Activated naive CD8-positive, alpha-beta T cell treated with anti-CD3 and anti-CD28 coated beads for 36 hours (primary cell): Measurements from ENCODE around the gene TIMM22. TPM values are rescaled to one million over a fixed set of nuclear protein-coding genes. Genes with fewer than 3 reads are reported as not detected.
A peak's percentile ranks its signal among the peaks of the same experiment; 100 is the strongest.
"Not testable (repeated sequence)": the region's sequence is repeated elsewhere in the genome, so short reads cannot be mapped to it uniquely, and the experiment has no call there.

ENCODE experiments used
- DNase-seq: peaks from one replicate; pipeline ENCODE4 v3.0.0; 2021
- H3K27ac Mint-ChIP-seq: one replicate; pipeline ENCODE4 v1.8.0; 2022; ENCODE audit warnings: mild to moderate bottlenecking, moderate library complexity, mixed read lengths
- H3K27me3 Mint-ChIP-seq: one replicate; pipeline ENCODE4 v1.8.0; 2022; ENCODE audit warnings: mild to moderate bottlenecking, mixed read lengths
- H3K36me3 Mint-ChIP-seq: one replicate; pipeline ENCODE4 v1.8.0; 2021; ENCODE audit warnings: mild to moderate bottlenecking, mixed read lengths
- H3K4me1 Mint-ChIP-seq: one replicate; pipeline ENCODE4 v1.8.0; 2021; ENCODE audit warnings: mixed read lengths
- H3K4me3 Mint-ChIP-seq: one replicate; pipeline ENCODE4 v1.8.0; 2022; ENCODE audit warnings: mild to moderate bottlenecking, moderate library complexity, mixed read lengths
- H3K9me3 Mint-ChIP-seq: one replicate; pipeline ENCODE4 v1.8.0; 2022; ENCODE audit warnings: mixed read lengths
- total RNA-seq, 2 experiments: library from RNA; stranded (reverse); gene quantifications; one replicate each; pipeline ENCODE4 v1.2.3, GENCODE V29; 2021

TIMM22 gene
- total RNA-seq, 2 experiments from 2014 or later = 15.4 to 16.9 TPM

- H3K27ac Mint-ChIP-seq = no peak within 1 kb of the TSS
Observed at GRCh38 chr17:979539-980405, 17.2 kb upstream of the TIMM22 start, which contains the start of gene NXN. Gene NXN, minus strand, starts transcription at chr17:979776.

DNA sequence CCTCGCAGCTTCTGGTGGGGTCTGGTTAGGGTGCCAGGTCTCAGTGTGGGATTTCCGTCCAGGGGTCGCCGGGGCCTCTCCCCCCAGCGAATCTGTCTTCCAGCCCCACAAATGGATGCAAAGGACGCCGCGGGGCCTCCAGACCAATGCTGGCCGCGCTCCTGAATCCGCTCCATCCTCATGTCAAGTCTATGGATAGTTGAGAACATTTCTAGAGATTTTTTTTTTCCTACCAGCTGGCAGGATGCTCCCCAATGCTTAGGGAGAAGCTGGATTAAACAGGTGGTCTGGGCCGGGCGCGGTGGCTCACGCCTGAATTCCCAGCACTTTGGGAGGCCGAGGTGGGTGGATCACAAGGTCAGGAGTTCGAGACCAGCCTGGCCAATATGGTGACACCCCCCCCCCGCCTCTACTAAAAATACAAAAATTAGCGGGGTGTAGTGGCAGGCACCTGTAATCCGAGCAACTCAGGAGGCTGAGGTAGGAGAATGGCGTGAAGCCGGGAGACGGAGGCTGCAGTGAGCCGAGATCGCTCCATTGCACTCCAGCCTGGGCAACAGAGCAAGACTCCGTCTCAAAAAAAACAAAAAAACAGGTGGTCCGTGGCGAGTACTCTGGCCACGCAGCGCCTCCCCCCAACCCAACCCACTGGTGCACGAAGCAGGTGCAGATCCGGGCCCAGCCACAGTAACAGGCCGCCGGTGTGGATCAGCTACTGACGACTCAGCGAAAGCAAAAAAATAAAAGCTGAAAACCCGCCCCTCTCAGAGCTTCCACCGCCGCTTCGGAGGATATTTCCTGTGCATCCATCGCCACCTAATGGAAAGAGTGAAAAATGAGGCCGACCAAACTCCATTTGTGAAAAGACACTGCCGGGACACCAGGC lies 16.3 kb upstream of the TIMM22 start:
- H3K4me1 Mint-ChIP-seq = peaks cover 12% of the 10 kb centered on the region
- peak overlapping the region; percentile 75 for H3K4me3 Mint-ChIP-seq
- no peaks in the 10 kb centered on the region for H3K36me3 Mint-ChIP-seq
- H3K9me3 Mint-ChIP-seq = no peaks in the 10 kb centered on the region
- DNase-seq = peak; percentile 77
- H3K27me3 Mint-ChIP-seq = peaks cover 28% of the 10 kb centered on the region
- no peak overlapping the region for H3K27ac Mint-ChIP-seq

More at GRCh38 chr17:979539-980405, 17.2 kb upstream of the TIMM22 start, which contains the start of gene NXN:
- Mint-ChIP-seq H3K36me3 (no peaks in the 10 kb centered on the region), H3K4me1 (peaks cover 12% of the 10 kb centered on the region), H3K4me3 (peak within 1 kb of the TSS; percentile 75), H3K9me3 (no peaks in the 10 kb centered on the region), H3K27me3 (peaks cover 37% of the 10 kb centered on the region)
- DNase-seq = peak; percentile 87

GRCh38 chr17:981292-981658 lies 15.7 kb upstream of the TIMM22 start:
- Mint-ChIP-seq H3K4me1 (peaks cover 12% of the 10 kb centered on the region), H3K27ac (no peak overlapping the region), H3K36me3 (no peaks in the 10 kb centered on the region), H3K9me3 (no peaks in the 10 kb centered on the region), H3K27me3 (peaks cover 22% of the 10 kb centered on the region), H3K4me3 (no peak overlapping the region)
- DNase-seq = no peak

DNA sequence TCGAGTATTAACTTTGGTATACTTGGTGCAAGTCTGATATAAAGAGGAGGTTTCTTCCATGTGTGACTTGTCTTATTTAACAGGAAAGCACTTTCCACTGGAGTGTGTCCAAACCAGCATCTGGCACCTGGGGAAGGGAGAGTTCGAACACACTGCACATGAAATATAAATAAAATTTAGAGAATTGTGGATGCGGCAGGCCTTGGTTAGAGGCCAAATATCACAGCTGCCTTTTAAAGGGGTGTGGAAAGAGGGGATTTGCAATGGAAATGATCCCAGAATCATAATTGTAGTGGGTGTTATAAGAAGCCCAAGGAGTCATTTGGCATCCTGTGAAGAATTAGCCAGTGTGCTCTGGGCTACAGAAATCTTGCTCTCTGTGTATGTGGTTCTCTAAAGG lies 13.0 kb upstream of the TIMM22 start:
- H3K36me3 Mint-ChIP-seq = no peaks in the 10 kb centered on the region
- no peak for DNase-seq
- no peak overlapping the region for H3K4me3 Mint-ChIP-seq
- H3K9me3 Mint-ChIP-seq = no peaks in the 10 kb centered on the region
- H3K27ac Mint-ChIP-seq = no peak overlapping the region
- peaks cover 8% of the 10 kb centered on the region for H3K4me1 Mint-ChIP-seq
- no peaks in the 10 kb centered on the region for H3K27me3 Mint-ChIP-seq

DNA sequence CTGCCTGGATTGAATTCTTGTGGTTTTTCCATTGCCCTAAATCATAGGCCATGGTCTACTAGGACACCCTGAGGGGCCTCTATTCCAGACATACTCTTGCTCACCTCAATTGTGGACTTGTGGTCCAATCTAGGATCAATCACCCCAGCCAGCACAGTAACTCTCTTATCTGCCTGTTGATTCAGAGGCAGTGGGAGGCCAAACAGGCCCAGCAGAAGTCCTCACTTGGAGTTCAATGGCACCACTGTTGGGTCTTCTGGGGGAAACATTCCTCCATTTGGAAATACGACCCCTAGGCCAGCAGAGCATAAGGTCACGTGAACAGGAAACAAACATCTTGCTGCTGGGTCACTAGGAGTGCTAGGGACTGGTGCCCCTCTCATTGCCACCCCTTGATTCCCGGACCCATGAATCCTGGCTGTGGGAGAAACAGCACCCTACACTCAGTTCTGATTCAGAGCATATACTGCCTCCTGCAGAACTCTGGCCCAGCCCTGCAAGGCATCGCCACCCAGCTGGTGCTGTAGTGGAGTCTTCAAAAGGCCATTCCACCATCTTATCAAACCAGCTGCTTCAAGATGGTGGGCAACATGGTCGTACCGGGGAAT lies 10.5 kb upstream of the TIMM22 start:
- Mint-ChIP-seq H3K4me1 (no peaks in the 10 kb centered on the region), H3K4me3 (no peak overlapping the region), H3K27me3 (no peaks in the 10 kb centered on the region), H3K9me3 (no peaks in the 10 kb centered on the region), H3K27ac (no peak overlapping the region), H3K36me3 (no peaks in the 10 kb centered on the region)
- no peak for DNase-seq

DNA sequence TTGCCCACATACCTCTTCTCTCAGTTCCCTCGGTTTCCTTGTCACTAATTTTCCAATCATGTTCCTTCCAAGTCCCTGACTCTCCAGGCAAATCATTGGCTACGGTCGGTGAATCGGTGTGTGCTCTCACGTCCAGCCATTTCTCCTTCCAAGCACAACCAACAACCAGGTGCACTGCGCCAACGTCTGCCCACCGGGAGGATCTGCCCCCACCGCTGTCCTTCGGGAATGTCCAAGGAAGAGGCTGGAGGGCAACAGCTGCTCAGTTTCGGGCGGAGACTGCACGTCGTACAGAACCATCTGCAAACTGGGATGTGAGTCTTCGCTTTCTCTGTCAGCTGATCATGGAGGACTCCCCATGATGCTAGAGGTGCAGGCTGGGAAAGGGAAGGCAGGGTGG lies 9.0 kb upstream of the TIMM22 start:
- H3K27ac Mint-ChIP-seq = no peak overlapping the region
- no peaks in the 10 kb centered on the region for H3K4me1 Mint-ChIP-seq

DNA sequence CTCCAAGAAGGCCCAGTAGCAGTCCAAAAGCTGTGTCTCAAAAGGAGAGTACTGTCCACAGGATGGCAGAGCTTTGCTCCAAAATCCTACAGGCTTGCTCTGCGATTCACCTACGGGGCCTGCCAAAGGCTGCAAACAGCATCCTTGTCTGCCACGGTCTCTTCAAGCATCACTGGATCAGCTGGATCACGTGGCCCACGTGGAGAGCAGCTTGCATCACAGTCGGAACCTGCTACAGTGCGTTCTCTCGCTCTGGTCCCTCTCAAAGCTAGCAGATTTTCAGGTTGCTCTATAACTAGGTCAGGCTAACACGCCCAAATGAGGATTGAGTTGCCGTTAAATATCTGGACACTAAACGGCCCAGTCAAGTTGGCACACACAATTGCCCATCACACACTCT lies 8.4 kb upstream of the TIMM22 start:
- no peaks in the 10 kb centered on the region for H3K4me1 Mint-ChIP-seq
- DNase-seq = no peak
- no peak overlapping the region for H3K27ac Mint-ChIP-seq
- H3K27me3 Mint-ChIP-seq = no peaks in the 10 kb centered on the region
- H3K36me3 Mint-ChIP-seq = no peaks in the 10 kb centered on the region
- H3K9me3 Mint-ChIP-seq = peaks cover 9% of the 10 kb centered on the region
- no peak overlapping the region for H3K4me3 Mint-ChIP-seq

More for the DNA sequence above, 9.0 kb upstream of the TIMM22 start:
- Mint-ChIP-seq H3K27me3 (no peaks in the 10 kb centered on the region), H3K9me3 (peaks cover 3% of the 10 kb centered on the region), H3K36me3 (no peaks in the 10 kb centered on the region), H3K4me3 (no peak overlapping the region)
- DNase-seq = no peak

- DNase-seq = no peak
- no peak overlapping the region for H3K4me3 Mint-ChIP-seq
- peaks cover 20% of the 10 kb centered on the region for H3K9me3 Mint-ChIP-seq
- no peaks in the 10 kb centered on the region for H3K36me3 Mint-ChIP-seq
- no peaks in the 10 kb centered on the region for H3K27me3 Mint-ChIP-seq
- H3K4me1 Mint-ChIP-seq = peaks cover 4% of the 10 kb centered on the region
- H3K27ac Mint-ChIP-seq = no peak overlapping the region
Observed at GRCh38 chr17:992933-993332, 4.0 kb upstream of the TIMM22 start.

DNA sequence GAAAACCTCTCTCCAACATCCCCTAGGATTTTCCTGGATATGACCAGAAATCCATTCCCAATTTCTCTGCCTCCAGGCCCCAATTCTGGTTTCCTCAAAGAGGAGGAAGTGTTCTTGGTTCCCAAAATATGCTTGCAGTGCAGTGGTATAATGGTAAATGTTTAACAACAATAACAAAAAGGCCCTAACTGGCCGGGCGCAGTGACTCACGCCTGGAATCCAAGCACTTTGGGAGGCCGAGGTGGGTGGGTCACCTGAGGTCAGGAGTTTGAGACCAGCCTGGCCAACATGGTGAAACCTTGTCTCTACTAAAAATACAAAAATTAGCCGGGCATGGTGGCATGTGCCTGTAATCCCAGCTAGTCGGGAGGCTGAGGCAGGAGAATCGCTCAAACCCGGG lies 1.6 kb upstream of the TIMM22 start:
- DNase-seq, H3K27me3 Mint-ChIP-seq, H3K27ac Mint-ChIP-seq, H3K4me3 Mint-ChIP-seq, H3K36me3 Mint-ChIP-seq: not testable (repeated sequence)
- peaks cover 19% of the 10 kb centered on the region for H3K4me1 Mint-ChIP-seq
- H3K9me3 Mint-ChIP-seq = peaks cover 20% of the 10 kb centered on the region

DNA sequence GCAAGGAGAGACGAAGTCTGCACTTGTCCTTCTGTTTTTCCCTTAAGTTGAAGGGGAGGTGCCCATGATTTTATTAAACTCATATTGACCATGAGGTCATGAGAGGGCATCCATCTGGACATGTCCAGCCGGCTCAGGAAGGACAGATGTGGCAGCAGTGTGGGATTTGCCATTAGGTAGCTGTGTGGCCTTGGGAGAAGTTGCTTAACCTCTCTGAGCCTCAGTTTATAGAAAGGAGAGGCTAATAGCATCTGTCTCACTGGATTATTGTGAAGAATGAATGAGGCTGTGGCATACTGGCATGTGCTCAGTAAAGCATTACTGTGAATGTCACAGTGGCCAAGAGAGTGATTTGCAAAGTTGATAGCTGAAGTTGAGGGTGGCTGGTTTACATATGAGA lies 1.2 kb downstream of the TIMM22 start:
- peaks cover 18% of the 10 kb centered on the region for H3K36me3 Mint-ChIP-seq
- peak overlapping the region; percentile 95 for H3K4me3 Mint-ChIP-seq
- H3K9me3 Mint-ChIP-seq = peaks cover 15% of the 10 kb centered on the region
- H3K4me1 Mint-ChIP-seq = peaks cover 19% of the 10 kb centered on the region
- H3K27me3 Mint-ChIP-seq = no peaks in the 10 kb centered on the region
- no peak for DNase-seq
- peak overlapping the region; percentile 99 for H3K27ac Mint-ChIP-seq

GRCh38 chr17:1000597-1001461 lies 3.9 kb downstream of the TIMM22 start:
- Mint-ChIP-seq H3K4me1 (peaks cover 29% of the 10 kb centered on the region), H3K9me3 (no peaks in the 10 kb centered on the region), H3K27me3 (no peaks in the 10 kb centered on the region), H3K27ac (no peak overlapping the region), H3K36me3 (peaks cover 18% of the 10 kb centered on the region), H3K4me3 (no peak overlapping the region)
- DNase-seq = no peak

DNA sequence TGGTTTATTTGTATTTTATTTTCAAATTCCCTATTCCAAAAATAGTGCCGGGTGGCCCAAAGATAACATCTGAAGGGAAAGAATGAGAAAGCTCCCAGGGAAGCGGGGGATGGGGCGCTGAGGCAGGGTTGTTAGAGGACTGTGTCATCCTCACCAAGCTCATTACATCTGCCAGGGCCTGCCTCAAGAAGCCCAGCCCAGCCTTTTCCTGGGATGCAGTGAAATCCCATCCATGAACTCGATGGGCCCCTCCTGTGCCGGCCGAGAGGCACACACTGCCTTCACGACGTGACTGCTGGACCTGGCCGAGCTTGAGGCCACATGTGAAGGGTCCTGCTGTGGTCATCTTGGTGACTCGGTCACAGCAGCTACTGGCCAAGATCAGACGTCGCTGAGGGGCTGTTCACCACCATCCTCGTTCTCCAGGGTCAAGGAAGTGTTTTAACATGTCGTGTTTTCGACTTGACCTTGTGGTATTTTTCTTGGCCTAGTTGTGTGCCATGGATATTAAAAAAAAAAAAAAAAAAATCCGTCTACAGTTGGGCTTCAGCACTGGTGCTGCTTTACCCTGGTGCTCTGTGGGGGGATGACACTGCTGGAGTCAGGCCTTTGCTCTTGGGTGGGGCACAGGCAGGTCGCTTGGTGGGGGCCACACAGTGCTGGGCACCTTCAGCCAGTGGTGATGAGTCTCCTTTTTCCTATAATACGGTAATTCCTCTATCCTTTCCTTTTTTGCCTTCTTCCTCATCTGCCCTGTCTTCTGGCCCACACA lies 4.9 kb downstream of the TIMM22 start:
- Mint-ChIP-seq H3K4me1 (peaks cover 29% of the 10 kb centered on the region), H3K36me3 (peaks cover 18% of the 10 kb centered on the region), H3K27me3 (no peaks in the 10 kb centered on the region), H3K4me3 (no peak overlapping the region), H3K9me3 (no peaks in the 10 kb centered on the region), H3K27ac (no peak overlapping the region)
- DNase-seq = no peak

- H3K4me1 Mint-ChIP-seq = peaks cover 29% of the 10 kb centered on the region
- no peak overlapping the region for H3K27ac Mint-ChIP-seq
- no peak overlapping the region for H3K4me3 Mint-ChIP-seq
- no peaks in the 10 kb centered on the region for H3K27me3 Mint-ChIP-seq
- H3K9me3 Mint-ChIP-seq = no peaks in the 10 kb centered on the region
- no peak for DNase-seq
- peaks cover 18% of the 10 kb centered on the region for H3K36me3 Mint-ChIP-seq
Observed at GRCh38 chr17:1002412-1002753, 5.5 kb downstream of the TIMM22 start.
